ENCODE data around the gene ARAP3. TPM values are rescaled to one million over a fixed set of nuclear protein-coding genes. Genes with fewer than 3 reads are reported as not detected.

Gene ARAP3
- total and polyA plus RNA-seq, 4 donors: 15.7 to 26.6 (median 19.7) TPM

- Histone ChIP-seq H3K4me3 (no peak overlapping the region), H3K27ac (ENCODE audit: low read depth in 1 of 2, low read length in 1 of 2) (no peak overlapping the region), H3K9ac (ENCODE audit: insufficient read depth in 1 of 2, low read length in 2 of 2) (no peak overlapping the region), H3K4me1 (ENCODE audit: control insufficient read depth in 5 of 5, insufficient read depth in 5 of 5, low read length in 5 of 5) (peaks cover 0 to 20% (median 8%) of the 10 kb centered on the region in 5 donors), H3K27me3 (ENCODE audit: control insufficient read depth in 3 of 3, insufficient read depth in 3 of 3, low read length in 2 of 3) (peaks cover 0 to 2% (median 1%) of the 10 kb centered on the region in 3 donors), H3K9me3 (ENCODE audit: control insufficient read depth in 4 of 4, insufficient read depth in 3 of 4, low read length in 3 of 4) (no peaks in the 10 kb centered on the region), H3K36me3 (ENCODE audit: control insufficient read depth in 4 of 4, insufficient read depth in 4 of 4, low read length in 4 of 4) (peaks cover 9 to 30% (median 25%) of the 10 kb centered on the region in 4 donors)
- TF ChIP-seq, protein P1, sequence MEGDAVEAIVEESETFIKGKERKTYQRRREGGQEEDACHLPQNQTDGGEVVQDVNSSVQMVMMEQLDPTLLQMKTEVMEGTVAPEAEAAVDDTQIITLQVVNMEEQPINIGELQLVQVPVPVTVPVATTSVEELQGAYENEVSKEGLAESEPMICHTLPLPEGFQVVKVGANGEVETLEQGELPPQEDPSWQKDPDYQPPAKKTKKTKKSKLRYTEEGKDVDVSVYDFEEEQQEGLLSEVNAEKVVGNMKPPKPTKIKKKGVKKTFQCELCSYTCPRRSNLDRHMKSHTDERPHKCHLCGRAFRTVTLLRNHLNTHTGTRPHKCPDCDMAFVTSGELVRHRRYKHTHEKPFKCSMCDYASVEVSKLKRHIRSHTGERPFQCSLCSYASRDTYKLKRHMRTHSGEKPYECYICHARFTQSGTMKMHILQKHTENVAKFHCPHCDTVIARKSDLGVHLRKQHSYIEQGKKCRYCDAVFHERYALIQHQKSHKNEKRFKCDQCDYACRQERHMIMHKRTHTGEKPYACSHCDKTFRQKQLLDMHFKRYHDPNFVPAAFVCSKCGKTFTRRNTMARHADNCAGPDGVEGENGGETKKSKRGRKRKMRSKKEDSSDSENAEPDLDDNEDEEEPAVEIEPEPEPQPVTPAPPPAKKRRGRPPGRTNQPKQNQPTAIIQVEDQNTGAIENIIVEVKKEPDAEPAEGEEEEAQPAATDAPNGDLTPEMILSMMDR (IDR thresholded peaks at IDR 0.05; ENCODE audit: control extremely low read depth, extremely low read depth): no peak
- ATAC-seq (ENCODE audit: insufficient read depth, low FRiP score) (no peak), DNase-seq (no peak)
- WGBS, 2 donors: 93 to 97% methylated on average over 2 of the region's 2 CpGs
These were observed 49.4 kb downstream of the ARAP3 start for GRCh38 chr5:141632650-141633049.

DNA sequence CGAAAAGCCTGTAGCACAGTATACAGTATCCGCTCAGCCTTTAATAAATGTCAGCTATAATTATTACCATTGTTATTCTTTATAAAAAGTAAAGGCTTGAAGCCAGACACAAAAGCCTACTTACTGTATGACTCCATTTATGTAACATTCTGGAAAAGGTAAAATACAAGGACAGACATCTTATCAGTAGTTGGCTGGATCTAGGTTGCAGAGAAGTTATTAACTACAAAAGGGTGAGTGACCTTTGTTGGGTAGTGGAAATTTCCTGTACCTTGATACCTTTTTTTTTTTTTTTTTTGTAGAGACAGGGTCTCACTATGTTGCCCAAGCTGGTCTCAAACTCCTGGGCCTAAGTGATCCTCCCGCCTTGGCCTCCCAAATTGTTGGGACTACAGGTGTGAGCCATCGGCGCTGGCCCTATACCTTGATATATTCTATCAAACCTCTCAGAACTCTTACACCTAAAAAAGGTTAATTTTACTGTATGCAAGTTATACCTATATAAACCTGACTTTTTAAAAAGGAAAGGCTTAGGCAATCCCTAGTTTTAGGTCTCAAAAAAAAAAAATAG, 51.4 kb downstream of the ARAP3 start:
- no peak overlapping the region for H3K27ac ChIP-seq (ENCODE audit: low read depth in 1 of 2, low read length in 1 of 2)
- WGBS, 2 donors: 96 to 97% methylated on average over 5 of the region's 5 CpGs
- no peaks in the 10 kb centered on the region for H3K27me3 ChIP-seq (ENCODE audit: control insufficient read depth in 3 of 3, insufficient read depth in 3 of 3, low read length in 2 of 3)
- peaks cover 11 to 43% (median 34%) of the 10 kb centered on the region in 4 donors for H3K36me3 ChIP-seq (ENCODE audit: control insufficient read depth in 4 of 4, insufficient read depth in 4 of 4, low read length in 4 of 4)
- no peak overlapping the region for H3K9ac ChIP-seq (ENCODE audit: insufficient read depth in 1 of 2, low read length in 2 of 2)
- no peak for DNase-seq
- TF ChIP-seq, protein P1 (IDR thresholded peaks at IDR 0.05; ENCODE audit: control extremely low read depth, extremely low read depth): no peak
- H3K4me3 ChIP-seq: no peak overlapping the region
- H3K4me1 ChIP-seq (ENCODE audit: control insufficient read depth in 5 of 5, insufficient read depth in 5 of 5, low read length in 5 of 5): peaks cover 0 to 5% (median under 1%) of the 10 kb centered on the region in 5 donors
- no peak for ATAC-seq (ENCODE audit: insufficient read depth, low FRiP score)
- H3K9me3 ChIP-seq (ENCODE audit: control insufficient read depth in 4 of 4, insufficient read depth in 3 of 4, low read length in 3 of 4): peaks cover 0 to 2% (median 0%) of the 10 kb centered on the region in 4 donors

DNA sequence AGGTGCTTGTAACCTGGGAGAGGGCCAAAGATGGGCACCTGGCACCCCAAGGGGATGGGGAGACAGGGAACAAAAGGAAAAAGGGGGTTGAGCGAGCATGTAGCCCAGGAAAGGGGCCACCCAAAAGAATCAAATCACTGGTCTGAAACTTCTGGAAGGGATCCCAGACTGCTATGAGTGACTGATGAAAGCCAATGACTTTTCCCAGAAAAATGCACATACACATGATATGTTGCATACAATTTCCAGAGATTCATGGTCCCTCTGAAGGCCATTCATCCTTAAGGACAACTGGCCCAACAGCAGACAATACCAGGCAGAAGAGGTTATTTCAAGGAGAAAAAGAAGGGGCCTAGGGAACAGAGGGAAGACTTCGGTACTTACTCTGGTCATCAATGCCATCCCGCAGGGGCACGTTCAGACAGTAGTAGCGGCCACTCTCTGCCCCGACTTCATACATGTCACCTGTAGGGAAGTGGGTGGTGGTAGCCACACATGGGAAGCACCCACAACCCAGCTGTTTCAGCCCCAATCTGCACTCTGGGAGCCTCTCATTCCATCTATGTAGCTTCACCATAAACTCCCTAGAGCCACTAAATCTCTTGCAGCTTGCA, 53.7 kb downstream of the ARAP3 start:
- peaks cover 11 to 60% (median 45%) of the 10 kb centered on the region in 4 donors for H3K36me3 ChIP-seq (ENCODE audit: control insufficient read depth in 4 of 4, insufficient read depth in 4 of 4, low read length in 4 of 4)

More for the DNA sequence above, 53.7 kb downstream of the ARAP3 start:
- H3K4me1 ChIP-seq (ENCODE audit: control insufficient read depth in 5 of 5, insufficient read depth in 5 of 5, low read length in 5 of 5): no peaks in the 10 kb centered on the region
- H3K27me3 ChIP-seq (ENCODE audit: control insufficient read depth in 3 of 3, insufficient read depth in 3 of 3, low read length in 2 of 3): no peaks in the 10 kb centered on the region
- peaks cover 0 to 2% (median 0%) of the 10 kb centered on the region in 4 donors for H3K9me3 ChIP-seq (ENCODE audit: control insufficient read depth in 4 of 4, insufficient read depth in 3 of 4, low read length in 3 of 4)
- WGBS, 2 donors: 96% methylated on average over 6 of the region's 6 CpGs
- no peak for ATAC-seq (ENCODE audit: insufficient read depth, low FRiP score)
- TF ChIP-seq, protein P1 (IDR thresholded peaks at IDR 0.05; ENCODE audit: control extremely low read depth, extremely low read depth): no peak
- no peak for DNase-seq
- no peak overlapping the region for H3K27ac ChIP-seq (ENCODE audit: low read depth in 1 of 2, low read length in 1 of 2)
- no peak overlapping the region for H3K9ac ChIP-seq (ENCODE audit: insufficient read depth in 1 of 2, low read length in 2 of 2)
- H3K4me3 ChIP-seq: no peak overlapping the region

Measured in lung (tissue), 12 donors.